Natural killer cell treated with Interleukin-12 subunit alpha and Interleukin-12 subunit beta and Interleukin-15 and Interleukin-18, amount 100 ng/mL, for 72 hours (primary cell): ENCODE data around the gene GPS2. TPM values are rescaled to one million over a fixed set of nuclear protein-coding genes. Genes with fewer than 3 reads are reported as not detected.
"Not testable (repeated sequence)": the region's sequence is repeated elsewhere in the genome, so short reads cannot be mapped to it uniquely, and the experiment has no call there.

Experiments used
- ATAC-seq, 2 donors: fragments of 150-1000 bp; cut with Tn5 transposase in 1 of 2; sonication (Bioruptor Pico), chemical (Tn5 transposase) in 1 of 2; 2 replicates each; pipeline ENCODE4 v1.10.0; 2021
- DNase-seq: peaks from one replicate; pipeline ENCODE4 v3.0.0; 2022; ENCODE audit warnings: low spot score
- H3K27ac Mint-ChIP-seq, 2 donors: 1 replicate in 1 of 2; 2 replicates in 1 of 2; pipeline ENCODE4 v1.8.0; 2022; ENCODE audit warnings: mixed read lengths in 2 of 2, mild to moderate bottlenecking in 1 of 2, moderate library complexity in 1 of 2
- H3K27me3 Mint-ChIP-seq, 2 donors: 1 replicate in 1 of 2; 2 replicates in 1 of 2; pipeline ENCODE4 v1.8.0; 2022; ENCODE audit warnings: mixed read lengths in 2 of 2
- H3K36me3 Mint-ChIP-seq: one replicate; pipeline ENCODE4 v1.8.0; 2022; ENCODE audit warnings: mixed read lengths
- H3K4me1 Mint-ChIP-seq, 2 donors: 1 replicate in 1 of 2; 2 replicates in 1 of 2; pipeline ENCODE4 v1.8.0; 2022; ENCODE audit warnings: low read depth in 2 of 2, mixed read lengths in 2 of 2, mild to moderate bottlenecking in 1 of 2
- H3K4me3 Mint-ChIP-seq: one replicate; pipeline ENCODE4 v1.8.0; 2022; ENCODE audit warnings: mixed read lengths
- H3K9me3 Mint-ChIP-seq: 2 replicates; pipeline ENCODE4 v1.8.0; 2022; ENCODE audit warnings: mixed read lengths
- total RNA-seq, 2 donors: library from RNA; stranded (reverse); gene quantifications; one replicate each; pipeline ENCODE4 v1.2.3, GENCODE V29; 2022

The GPS2 gene
- total RNA-seq, 2 donors from 2014 or later = 58.1 to 87.0 TPM

DNA sequence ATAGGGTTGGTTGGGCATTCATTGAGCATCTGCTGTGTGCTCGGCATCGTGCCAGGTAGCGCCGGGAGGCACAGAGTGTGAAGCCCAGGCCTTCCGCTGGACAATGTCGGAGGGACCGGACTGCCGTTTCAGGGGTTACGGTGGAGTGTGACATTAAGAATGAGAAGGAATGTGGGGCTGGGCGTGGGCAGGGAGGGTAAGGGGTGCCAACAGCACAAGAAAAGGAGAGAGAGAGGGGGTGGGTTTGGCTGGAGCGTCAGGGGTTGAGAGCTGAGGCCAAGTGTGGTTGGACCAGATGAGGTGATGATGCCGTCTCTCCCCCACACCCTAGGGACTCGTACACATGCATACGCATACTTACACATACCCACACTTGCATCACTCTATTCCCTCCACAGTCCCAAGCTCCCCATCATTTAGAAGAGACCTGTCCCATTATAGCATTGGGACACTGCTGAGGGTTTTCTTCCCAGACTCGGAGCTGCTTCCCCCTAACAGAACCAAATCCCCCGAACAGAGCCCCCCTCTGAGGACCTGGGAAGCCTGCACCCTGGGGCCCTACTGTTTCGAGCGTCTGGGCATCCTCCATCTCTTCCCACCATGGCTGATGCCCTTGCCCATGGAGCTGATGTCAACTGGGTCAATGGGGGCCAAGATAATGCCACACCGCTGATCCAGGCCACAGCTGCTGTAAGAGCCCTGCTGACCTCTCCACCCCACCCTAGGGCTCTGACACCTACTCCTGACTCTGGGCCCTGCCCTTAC lies 33.5 kb upstream of the GPS2 start:
- no peaks in the 10 kb centered on the region for H3K9me3 Mint-ChIP-seq
- peak overlapping the region in 1 of 2 donors; percentile 57 for H3K27ac Mint-ChIP-seq
- H3K27me3 Mint-ChIP-seq = no peaks in the 10 kb centered on the region
- no peak overlapping the region for H3K4me3 Mint-ChIP-seq
- H3K4me1 Mint-ChIP-seq = peaks cover 18 to 26% of the 10 kb centered on the region in 2 donors
- H3K36me3 Mint-ChIP-seq = peaks cover 5% of the 10 kb centered on the region
- DNase-seq (no peak), ATAC-seq (no peak)

GRCh38 chr17:7347630-7348477 lies 32.7 kb upstream of the GPS2 start:
- Mint-ChIP-seq H3K9me3 (no peaks in the 10 kb centered on the region), H3K27ac (no peak overlapping the region), H3K4me1 (peaks cover 16 to 25% of the 10 kb centered on the region in 2 donors), H3K4me3 (no peak overlapping the region), H3K36me3 (peaks cover 5% of the 10 kb centered on the region), H3K27me3 (no peaks in the 10 kb centered on the region)
- ATAC-seq (no peak), DNase-seq (no peak)

DNA sequence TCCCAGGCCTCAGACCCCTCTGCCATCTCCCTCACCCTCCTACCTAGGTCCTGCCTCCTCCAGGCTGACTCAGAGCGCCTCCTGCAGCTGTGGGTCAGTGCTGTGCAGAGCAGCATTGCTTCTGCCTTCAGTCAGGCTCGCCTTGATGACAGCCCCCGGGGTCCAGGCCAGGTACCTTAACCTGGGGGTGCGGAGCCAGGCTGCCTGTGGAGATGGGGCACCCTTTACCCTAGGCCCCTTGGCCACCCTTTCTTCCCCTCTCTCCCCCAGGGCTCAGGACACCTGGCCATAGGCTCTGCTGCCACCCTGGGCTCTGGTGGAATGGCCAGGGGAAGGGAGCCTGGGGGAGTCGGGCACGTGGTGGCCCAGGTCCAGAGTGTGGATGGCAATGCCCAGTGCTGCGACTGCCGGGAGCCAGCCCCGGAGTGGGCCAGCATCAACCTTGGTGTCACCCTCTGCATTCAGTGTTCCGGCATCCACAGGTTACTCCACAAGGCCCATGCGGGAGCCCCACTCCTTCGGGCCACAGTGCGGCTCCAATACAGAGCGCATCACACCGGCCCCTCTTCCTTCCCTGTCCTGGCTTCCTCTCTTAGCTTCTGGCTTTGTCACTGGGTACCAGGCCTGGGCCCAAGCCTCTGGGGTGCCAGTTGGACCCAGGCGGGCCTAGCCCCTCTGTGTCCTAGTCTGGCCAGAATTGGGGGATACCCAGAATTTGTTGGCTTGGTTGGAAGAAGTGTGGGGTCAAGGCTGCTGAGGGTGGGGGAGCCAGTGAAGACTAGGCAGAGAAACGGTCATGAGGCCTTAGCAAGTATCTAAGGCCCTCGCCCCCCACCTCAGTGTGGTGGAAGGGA lies 31.8 kb upstream of the GPS2 start:
- H3K9me3 Mint-ChIP-seq = no peaks in the 10 kb centered on the region
- ATAC-seq (no peak), DNase-seq (no peak)
- no peak overlapping the region for H3K4me3 Mint-ChIP-seq
- H3K27me3 Mint-ChIP-seq = no peaks in the 10 kb centered on the region
- no peak overlapping the region for H3K27ac Mint-ChIP-seq
- peaks cover 5% of the 10 kb centered on the region for H3K36me3 Mint-ChIP-seq
- H3K4me1 Mint-ChIP-seq = peaks cover 10 to 18% of the 10 kb centered on the region in 2 donors

- no peak for ATAC-seq
- Mint-ChIP-seq H3K36me3 (peaks cover 18% of the 10 kb centered on the region), H3K27ac (peak overlapping the region in 1 of 2 donors; percentile 63), H3K4me1 (peaks cover 14 to 19% of the 10 kb centered on the region in 2 donors), H3K27me3 (no peaks in the 10 kb centered on the region), H3K9me3 (no peaks in the 10 kb centered on the region), H3K4me3 (no peak overlapping the region)
- no peak for DNase-seq
Measured at GRCh38 chr17:7343250-7343649, 28.1 kb upstream of the GPS2 start.

- H3K9me3 Mint-ChIP-seq = no peaks in the 10 kb centered on the region
- no peaks in the 10 kb centered on the region for H3K27me3 Mint-ChIP-seq
- ATAC-seq (no peak), DNase-seq (no peak)
- H3K36me3 Mint-ChIP-seq = peaks cover 18% of the 10 kb centered on the region
- peaks cover 25 to 31% of the 10 kb centered on the region in 2 donors for H3K4me1 Mint-ChIP-seq
- no peak overlapping the region for H3K4me3 Mint-ChIP-seq
- H3K27ac Mint-ChIP-seq = peak overlapping the region in 1 of 2 donors; percentile 22
Measured at GRCh38 chr17:7341842-7342241, 26.7 kb upstream of the GPS2 start.

DNA sequence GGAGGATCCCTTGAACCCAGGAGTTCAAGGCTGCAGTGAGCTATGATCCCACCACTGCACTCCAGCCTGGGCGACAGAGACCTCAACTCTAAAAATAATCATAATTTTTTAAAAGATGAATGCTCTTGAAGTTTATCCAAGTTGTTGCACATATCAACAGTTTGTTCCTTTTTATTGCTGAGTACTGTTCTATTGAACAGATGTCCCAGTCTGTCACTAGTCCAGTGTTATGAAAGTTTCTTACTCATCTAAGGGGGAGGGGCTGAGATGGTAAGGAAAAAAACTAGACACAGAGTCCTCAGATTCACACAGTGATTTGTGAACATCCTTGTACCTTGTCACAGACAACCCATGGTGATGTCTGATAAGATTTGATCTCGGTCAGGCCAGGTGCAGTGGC lies 25.0 kb upstream of the GPS2 start:
- no peak for ATAC-seq
- no peak for DNase-seq
- Mint-ChIP-seq H3K36me3 (peaks cover 18% of the 10 kb centered on the region), H3K4me1 (peaks cover 35 to 41% of the 10 kb centered on the region in 2 donors), H3K9me3 (no peaks in the 10 kb centered on the region), H3K27ac (peak overlapping the region; percentile 69 to 70), H3K4me3 (no peak overlapping the region), H3K27me3 (no peaks in the 10 kb centered on the region)

DNA sequence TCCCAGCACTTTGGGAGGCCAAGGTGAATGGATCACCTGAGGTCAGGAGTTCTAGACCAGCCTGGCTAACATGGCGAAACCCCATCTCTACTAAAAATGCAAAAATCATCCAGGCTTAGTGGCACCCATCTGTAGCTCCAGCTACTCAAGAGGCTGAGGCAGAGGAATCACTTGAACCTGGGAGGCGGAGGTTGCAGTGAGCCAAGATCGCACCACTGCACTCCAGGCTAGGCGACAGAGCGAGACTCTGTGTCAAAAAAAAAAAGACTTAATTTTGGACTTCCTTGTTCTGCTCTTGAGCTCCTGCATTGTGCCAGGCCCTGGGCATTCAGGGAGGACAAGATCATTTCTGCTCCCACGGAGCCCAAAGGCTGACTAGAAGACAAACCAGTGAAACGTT lies 22.4 kb upstream of the GPS2 start:
- H3K27me3 Mint-ChIP-seq, ATAC-seq, H3K9me3 Mint-ChIP-seq, DNase-seq: not testable (repeated sequence)
- Mint-ChIP-seq H3K36me3 (peaks cover 12% of the 10 kb centered on the region), H3K27ac (peak overlapping the region; percentile 89 to 93), H3K4me1 (peaks cover 39 to 40% of the 10 kb centered on the region in 2 donors), H3K4me3 (peak overlapping the region; percentile 97)

DNA sequence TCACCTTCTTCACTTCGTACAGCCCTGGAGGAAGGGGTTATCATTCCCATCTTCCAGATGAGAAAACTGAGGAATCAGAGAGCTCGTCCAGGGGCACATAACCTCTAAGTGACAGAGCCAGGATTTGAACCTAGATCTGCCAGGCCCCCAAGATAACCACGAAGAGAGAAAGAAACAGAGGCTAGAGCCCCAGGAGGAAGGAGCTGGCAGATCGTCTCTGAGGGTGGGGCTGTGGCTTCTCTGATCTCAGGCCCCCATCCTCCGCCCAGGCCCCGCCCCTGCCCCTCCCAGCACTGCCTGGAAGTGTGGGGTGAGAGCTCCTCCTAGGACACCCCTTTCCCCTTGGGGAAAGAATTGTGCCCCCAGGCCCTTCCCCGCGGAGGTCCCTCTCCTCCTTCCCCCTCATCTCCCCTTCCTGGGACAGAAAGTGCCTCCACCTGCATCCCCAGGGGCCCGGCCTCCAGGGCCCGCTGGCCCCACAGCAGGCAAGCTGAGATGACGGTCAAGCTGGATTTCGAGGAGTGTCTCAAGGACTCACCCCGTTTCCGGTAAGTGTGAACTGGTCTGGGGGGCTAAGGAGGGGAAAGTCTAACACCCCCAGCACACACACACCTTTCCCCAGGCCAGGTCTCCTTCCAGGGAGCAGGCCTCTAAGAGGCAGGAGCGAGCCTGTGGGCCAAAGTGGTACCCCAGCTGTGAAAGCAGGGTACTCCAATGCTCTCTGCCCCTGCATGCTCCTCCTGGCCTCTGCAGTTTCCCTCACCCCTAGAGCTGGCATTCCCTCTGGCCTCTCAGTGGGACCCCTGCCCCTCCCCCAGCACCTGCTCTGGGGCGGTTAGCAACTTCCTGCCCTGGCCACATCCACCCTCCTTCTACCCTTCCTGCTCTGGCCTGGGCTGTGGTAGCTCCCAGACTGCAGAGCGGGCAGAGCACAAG lies 21.3 kb upstream of the GPS2 start, which contains the start of gene ACAP1:
Gene ACAP1, plus strand, starts transcription at position 290 of the 936 bp plus-strand sequence. Its CDS starts 206 bp downstream, at position 496.
- peak; percentile 96 for ATAC-seq
- H3K36me3 Mint-ChIP-seq = peaks cover 10% of the 10 kb centered on the region
- peaks cover 42 to 45% of the 10 kb centered on the region in 2 donors for H3K4me1 Mint-ChIP-seq
- H3K27me3 Mint-ChIP-seq = no peaks in the 10 kb centered on the region
- peak; percentile 85 for DNase-seq
- H3K4me3 Mint-ChIP-seq = peak within 1 kb of the TSS; percentile 97
- no peaks in the 10 kb centered on the region for H3K9me3 Mint-ChIP-seq
- H3K27ac Mint-ChIP-seq = peak within 1 kb of the TSS; percentile 89 to 93

- not testable (repeated sequence) for H3K27me3 Mint-ChIP-seq, H3K36me3 Mint-ChIP-seq, H3K9me3 Mint-ChIP-seq, ATAC-seq, DNase-seq
- peaks cover 39 to 45% of the 10 kb centered on the region in 2 donors for H3K4me1 Mint-ChIP-seq
- H3K27ac Mint-ChIP-seq = peak overlapping the region; percentile 89 to 93
- H3K4me3 Mint-ChIP-seq = peak overlapping the region; percentile 97
Measured at GRCh38 chr17:7335765-7336164, 20.6 kb upstream of the GPS2 start.

GRCh38 chr17:7334938-7335538 lies 19.9 kb upstream of the GPS2 start:
- Mint-ChIP-seq H3K9me3 (no peaks in the 10 kb centered on the region), H3K27ac (peak overlapping the region; percentile 89 to 93), H3K4me3 (peak overlapping the region; percentile 97), H3K36me3 (peaks cover 7% of the 10 kb centered on the region), H3K27me3 (no peaks in the 10 kb centered on the region), H3K4me1 (peaks cover 38 to 45% of the 10 kb centered on the region in 2 donors)
- ATAC-seq (no peak), DNase-seq (no peak)

DNA sequence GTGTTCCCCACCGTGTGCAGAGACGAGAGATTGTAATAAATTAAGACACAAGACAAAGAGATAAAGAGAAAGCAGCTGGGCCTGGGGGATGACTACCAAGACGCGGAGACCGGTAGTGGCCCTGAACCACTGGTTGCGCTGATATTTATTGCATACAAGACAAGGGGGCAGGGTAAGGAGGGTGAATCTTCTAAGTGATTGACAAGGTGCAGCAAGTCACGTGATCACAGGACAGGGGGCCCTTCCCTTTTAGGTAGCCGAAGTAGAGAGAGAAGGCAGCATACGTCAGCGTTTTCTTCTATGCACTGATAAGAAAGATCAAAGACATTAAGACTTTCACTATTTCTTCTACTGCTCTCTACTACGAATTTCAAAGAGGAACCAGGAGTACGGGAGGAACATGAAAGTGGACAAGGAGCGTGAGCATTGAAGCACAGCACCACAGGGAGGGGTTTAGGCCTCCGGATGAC lies 17.5 kb upstream of the GPS2 start:
- H3K36me3 Mint-ChIP-seq, H3K9me3 Mint-ChIP-seq, H3K27me3 Mint-ChIP-seq, DNase-seq, ATAC-seq: not testable (repeated sequence)
- Mint-ChIP-seq H3K4me3 (peak overlapping the region; percentile 31), H3K27ac (peak overlapping the region; percentile 42 to 59), H3K4me1 (peaks cover 44 to 54% of the 10 kb centered on the region in 2 donors)

GRCh38 chr17:7332111-7332510 lies 17.0 kb upstream of the GPS2 start:
- ATAC-seq (no peak), DNase-seq (no peak)
- H3K27me3 Mint-ChIP-seq = no peaks in the 10 kb centered on the region
- H3K4me3 Mint-ChIP-seq = peak overlapping the region; percentile 31
- peaks cover 40 to 49% of the 10 kb centered on the region in 2 donors for H3K4me1 Mint-ChIP-seq
- peak overlapping the region; percentile 42 to 59 for H3K27ac Mint-ChIP-seq
- H3K9me3 Mint-ChIP-seq = no peaks in the 10 kb centered on the region
- no peaks in the 10 kb centered on the region for H3K36me3 Mint-ChIP-seq
